Retinal pigment epithelial cell (primary cell): Measurements from ENCODE around the gene UBAC2.

Experiments
- DNase-seq: peaks from one replicate; pipeline ENCODE4 v3.0.0-alpha.2; 2010; ENCODE audit warnings: low read depth
- H3K4me3 ChIP-seq: 2 replicates; pipeline ENCODE4 v1.5.1; 2011; ENCODE audit warnings: mild to moderate bottlenecking, low read length, control low read depth, moderate library complexity
- CTCF ChIP-seq: conservative IDR thresholded peaks from 2 replicates; pipeline ENCODE4 v1.5.1; 2011; ENCODE audit warnings: low read depth, low read length, control low read depth, inconsistent platforms

Gene UBAC2

GRCh38 chr13:99335087-99335486 is 134.4 kb downstream of the UBAC2 start:
- H3K4me3 ChIP-seq = no peak overlapping the region
- TF ChIP-seq CTCF = no peak
- DNase-seq = no peak

DNA sequence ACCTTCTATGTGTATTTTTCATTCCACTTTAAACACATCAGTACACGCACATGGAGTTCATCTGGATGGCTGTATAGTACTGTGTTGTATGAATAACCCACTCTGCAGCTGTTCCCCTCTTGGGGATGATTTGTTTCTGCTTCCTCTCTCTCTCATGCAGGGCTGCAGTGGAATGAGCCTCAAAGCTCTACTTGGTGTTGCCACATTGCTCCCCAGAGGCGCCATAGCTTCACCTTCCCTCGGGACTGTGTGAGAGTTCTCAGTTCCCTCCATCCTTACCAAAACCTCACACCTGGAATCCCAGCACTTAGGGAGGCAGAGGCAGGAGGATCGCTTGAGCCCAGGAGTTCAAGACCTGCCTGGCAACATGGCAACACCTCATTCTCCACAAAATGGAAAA is 134.9 kb downstream of the UBAC2 start:
- no peak for TF ChIP-seq CTCF
- DNase-seq = no peak
- H3K4me3 ChIP-seq = no peak overlapping the region

DNA sequence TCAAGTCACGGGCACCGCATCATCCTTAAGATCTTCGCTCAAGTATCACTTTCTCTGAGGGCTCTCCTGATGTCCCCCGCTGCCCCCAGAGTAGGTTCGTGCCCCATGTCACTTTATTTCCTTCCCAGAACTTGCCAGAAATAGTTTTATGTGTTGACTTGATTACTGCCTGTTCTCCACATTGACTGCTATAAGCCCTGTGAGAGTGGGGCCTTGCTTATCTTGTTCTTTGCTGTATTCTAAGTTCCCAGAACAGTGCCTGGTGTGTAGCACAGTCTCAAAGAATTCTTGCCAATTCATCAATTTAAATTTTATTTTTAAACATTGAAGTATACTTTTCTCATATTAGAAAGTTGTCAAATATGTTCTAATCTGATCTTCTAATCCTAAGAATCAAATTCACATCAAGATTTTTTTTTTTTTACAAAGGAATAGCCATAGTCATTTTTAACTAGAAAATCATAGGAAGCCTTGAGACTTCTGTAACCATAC is 138.6 kb downstream of the UBAC2 start:
- H3K4me3 ChIP-seq = no peak overlapping the region
- DNase-seq = no peak

DNA sequence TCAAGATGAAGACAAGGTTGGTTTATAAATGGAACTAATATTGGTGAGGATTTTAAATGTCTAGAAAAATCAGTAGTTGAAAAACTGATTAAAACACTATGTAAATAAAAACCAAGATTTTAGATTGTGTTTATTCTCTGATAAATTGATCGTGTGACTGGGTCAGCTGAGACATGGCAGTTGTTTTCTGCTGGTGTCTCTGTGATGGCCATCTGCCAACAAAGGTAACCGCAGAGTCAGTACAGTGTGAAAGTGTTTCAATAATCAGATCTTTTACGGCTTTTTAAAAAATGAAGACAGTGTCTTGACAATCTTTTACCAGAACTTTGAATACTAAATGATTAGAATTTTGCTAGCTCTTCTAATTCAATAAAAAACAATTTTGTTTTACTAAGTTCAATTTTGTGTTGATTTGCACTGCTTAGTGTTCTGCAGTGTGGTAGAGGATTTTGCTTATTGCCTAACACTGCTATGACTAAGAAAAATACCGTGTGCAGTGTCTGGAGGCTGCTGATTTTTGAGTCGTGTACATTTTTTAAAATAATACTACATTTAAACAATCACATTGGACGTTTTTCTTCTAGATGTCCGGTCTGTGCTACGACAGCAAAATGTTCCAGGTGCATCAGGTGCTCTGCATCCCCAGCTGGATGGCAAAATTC is 139.2 kb downstream of the UBAC2 start:
- TF ChIP-seq CTCF = no peak
- no peak overlapping the region for H3K4me3 ChIP-seq
- DNase-seq = no peak

More for the DNA sequence above, 138.6 kb downstream of the UBAC2 start:
- TF ChIP-seq CTCF = no peak

DNA sequence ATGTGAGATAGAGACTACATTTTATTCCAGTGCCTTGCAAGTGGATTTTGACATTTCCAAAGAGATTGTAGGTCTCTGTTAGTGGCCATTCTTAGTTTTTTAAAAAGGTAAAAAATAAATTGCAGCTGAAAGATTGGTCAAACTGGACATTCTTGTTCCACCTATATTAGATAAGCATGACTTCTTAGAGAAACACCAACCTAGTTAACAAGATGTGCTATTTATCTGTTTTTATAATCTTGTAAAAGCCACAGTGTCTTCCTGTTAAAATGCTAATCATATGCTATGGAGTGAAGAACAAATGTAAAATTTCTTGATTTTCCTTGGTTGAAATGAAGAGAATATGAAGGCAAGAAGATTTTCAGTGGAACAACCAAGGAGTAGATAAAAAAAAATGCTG is 140.0 kb downstream of the UBAC2 start:
- H3K4me3 ChIP-seq = no peak overlapping the region
- no peak for TF ChIP-seq CTCF
- no peak for DNase-seq

DNA sequence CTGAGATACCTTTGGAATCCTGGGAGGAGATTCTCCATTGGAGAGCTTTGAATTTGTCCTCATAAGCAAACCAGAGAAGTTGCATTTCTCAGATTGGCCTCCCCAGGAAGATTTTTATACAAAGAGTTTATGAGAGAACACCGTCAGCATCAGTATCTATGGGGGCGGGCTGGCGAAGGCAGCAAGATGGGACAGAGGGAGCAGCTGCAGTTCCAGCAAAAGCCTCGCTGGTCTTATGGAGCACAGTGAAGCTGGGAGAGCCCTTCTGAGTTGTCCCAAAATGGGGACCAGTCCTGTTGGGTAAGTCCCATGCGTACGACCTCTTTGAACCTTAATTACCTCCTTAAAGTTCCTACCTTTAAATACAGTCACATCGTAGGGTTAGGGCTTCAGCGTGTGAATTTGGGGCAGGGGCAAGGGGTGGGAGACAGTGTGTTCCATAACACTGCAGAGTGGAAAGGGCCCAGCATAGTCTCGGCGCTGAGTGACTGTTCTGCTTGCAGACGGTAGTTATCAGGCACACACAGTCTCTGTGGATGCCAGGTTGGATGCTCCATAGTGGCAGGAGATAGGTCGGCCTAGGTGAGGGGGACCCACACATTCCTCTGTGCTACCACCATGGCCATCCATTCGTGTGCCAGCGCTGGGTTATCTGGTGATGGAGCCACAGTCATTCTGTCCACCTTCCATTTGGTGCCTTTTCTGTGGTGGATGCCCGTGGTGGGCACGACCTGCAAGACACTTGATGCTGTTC is 141.5 kb downstream of the UBAC2 start:
- DNase-seq = no peak
- H3K4me3 ChIP-seq = no peak overlapping the region
- no peak for TF ChIP-seq CTCF
